ENCODE results near the gene FOXC2.

The FOXC2 gene

DNA sequence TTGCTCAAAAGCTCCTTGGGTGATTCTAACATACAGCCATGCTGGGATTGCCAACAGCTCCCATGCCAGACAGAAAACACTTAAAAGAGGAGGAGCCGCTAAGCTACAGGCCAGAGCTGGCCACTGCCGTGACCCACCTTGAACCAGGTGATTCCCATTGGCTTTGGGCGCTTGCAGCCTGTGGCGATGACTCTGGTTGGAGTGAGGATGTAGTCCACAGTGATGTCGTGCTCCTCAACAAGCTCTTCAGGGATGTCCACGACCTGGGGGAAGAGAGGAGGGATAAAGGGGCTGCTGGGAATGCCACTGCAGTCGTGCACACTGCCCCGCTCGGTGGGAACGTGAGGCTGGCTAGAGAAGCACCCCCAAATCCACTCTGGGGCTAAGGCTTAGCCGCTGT, 25.1 kb upstream of the FOXC2 start:
- TF ChIP-seq, protein P1, sequence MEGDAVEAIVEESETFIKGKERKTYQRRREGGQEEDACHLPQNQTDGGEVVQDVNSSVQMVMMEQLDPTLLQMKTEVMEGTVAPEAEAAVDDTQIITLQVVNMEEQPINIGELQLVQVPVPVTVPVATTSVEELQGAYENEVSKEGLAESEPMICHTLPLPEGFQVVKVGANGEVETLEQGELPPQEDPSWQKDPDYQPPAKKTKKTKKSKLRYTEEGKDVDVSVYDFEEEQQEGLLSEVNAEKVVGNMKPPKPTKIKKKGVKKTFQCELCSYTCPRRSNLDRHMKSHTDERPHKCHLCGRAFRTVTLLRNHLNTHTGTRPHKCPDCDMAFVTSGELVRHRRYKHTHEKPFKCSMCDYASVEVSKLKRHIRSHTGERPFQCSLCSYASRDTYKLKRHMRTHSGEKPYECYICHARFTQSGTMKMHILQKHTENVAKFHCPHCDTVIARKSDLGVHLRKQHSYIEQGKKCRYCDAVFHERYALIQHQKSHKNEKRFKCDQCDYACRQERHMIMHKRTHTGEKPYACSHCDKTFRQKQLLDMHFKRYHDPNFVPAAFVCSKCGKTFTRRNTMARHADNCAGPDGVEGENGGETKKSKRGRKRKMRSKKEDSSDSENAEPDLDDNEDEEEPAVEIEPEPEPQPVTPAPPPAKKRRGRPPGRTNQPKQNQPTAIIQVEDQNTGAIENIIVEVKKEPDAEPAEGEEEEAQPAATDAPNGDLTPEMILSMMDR (IDR thresholded peaks at IDR 0.05; ENCODE audit: low read depth, low read length): no peak

DNA sequence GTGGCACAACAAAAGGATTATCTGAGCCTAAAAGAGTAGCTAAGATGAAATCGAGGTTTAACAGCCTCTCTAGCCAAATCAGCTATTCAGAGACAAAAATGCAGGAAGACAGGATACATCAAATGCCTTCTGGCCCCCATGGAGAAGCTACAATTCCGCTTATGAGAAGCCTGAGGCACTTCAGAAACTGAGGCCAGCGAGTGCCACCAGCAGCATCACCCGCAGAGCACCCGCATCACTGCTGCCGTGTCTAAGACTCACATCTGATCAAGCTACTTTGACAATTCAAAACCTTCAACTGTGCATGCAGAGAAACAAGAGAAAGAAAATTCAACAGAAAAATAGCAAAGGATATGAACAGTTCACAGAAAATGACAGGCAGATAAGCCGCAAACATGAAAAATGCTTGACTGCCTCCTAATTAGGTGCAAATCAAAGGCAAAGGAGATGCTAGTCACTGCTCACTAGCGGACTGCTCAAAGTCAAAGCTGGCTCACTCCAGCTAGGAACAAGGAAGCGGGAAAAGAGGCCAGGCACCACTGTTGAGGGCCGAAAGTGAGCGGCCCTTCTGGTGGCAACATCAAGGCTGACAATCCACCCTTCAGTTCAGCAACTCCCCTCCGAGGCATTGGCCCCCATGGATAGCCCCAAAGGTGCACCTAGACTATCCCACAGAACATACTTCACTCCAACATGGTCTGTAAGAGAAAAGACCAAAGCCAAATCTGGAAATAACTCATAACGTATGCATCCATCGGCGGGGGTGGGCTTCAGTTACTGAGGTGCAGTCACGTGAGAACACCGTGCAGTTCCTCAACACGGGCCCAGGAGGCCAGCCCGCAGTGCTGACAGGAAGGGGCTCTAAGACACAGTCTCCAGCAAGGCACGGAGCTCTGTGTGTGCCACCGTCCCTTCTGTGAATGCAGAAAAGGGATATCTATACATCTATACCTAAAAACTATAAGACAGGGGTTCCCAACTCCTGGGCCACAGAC, 23.6 kb upstream of the FOXC2 start:
- TF ChIP-seq, protein P1 (IDR thresholded peaks at IDR 0.05; ENCODE audit: low read depth, low read length): no peak
- H3K4me3 ChIP-seq (ENCODE audit: low read depth, low read length): no peak overlapping the region

More for the DNA sequence above, 25.1 kb upstream of the FOXC2 start:
- H3K4me3 ChIP-seq (ENCODE audit: low read depth, low read length): no peak overlapping the region

DNA sequence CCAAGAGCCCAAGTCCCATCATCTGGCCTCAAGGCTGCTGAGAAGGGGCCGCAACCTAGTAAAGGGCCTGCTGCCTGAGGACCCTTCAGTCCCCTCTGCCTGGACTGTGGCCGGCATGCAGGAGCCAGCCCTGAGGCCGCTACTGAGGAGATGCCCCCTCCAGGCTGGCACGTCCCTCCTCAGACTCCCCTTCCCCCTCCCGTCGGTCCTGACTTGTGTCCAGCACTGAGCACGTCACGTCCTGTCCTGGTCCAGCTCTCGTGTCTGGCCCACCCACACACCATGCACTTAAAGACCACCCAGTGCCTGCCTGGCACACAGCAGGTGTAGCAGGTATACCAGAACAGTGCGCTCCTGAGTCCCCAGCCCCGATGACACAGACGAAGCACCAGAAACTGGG, 21.1 kb upstream of the FOXC2 start:
- H3K4me3 ChIP-seq (ENCODE audit: low read depth, low read length): no peak overlapping the region
- TF ChIP-seq, protein P1 (IDR thresholded peaks at IDR 0.05; ENCODE audit: low read depth, low read length): no peak

DNA sequence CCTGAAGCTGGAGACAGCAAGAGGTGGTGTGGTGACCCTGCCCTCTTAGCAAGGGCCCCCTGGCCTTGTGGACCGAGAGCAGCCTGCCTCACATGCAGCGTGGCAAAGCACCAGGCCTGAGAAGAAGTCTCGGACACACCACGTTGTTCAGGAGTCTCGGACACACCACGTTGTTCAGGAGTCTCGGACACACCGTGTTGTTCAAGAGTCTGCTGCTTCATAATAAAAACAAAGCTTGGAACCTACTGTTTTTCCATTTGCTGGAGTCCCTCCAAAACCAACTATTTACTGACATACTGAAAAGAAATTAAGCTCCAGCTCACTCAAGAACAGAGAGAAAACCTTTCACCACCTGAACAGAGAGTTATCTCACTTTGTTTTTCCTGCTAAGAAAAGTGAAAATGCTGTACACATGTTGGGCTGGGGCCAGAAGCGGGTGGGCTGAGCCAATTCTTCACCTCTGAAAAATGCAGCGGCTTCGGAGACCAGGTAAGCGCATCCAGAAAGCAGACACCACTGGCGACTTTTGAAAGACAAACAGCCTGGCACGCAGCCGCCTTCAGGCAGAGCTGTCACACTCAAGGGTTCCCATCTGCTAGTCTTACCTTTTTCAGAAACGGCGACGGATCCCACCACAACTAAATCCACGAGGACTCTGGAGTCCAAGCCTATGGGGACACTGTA, 20.5 kb upstream of the FOXC2 start:
- no peak overlapping the region for H3K4me3 ChIP-seq (ENCODE audit: low read depth, low read length)
- TF ChIP-seq, protein P1 (IDR thresholded peaks at IDR 0.05; ENCODE audit: low read depth, low read length): no peak

DNA sequence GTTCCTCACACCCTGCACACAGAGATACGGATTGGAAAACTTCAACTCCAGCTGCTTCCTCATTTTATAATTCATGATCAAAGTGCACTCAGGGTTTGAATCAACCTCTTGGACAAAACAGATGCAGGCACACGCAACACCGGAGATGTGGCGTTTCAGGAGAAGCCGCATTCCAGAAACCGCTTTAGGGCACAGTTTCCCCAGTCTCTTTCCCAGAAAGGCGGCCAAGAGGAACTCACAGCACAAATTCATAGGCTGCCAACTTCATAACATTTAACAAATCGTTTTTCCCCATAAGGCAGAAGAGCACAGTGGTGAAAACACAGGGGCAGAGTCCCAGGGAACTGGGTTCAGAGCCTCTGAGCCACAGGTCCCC, 20.0 kb upstream of the FOXC2 start:
- no peak overlapping the region for H3K4me3 ChIP-seq (ENCODE audit: low read depth, low read length)
- TF ChIP-seq, protein P1 (IDR thresholded peaks at IDR 0.05; ENCODE audit: low read depth, low read length): no peak

DNA sequence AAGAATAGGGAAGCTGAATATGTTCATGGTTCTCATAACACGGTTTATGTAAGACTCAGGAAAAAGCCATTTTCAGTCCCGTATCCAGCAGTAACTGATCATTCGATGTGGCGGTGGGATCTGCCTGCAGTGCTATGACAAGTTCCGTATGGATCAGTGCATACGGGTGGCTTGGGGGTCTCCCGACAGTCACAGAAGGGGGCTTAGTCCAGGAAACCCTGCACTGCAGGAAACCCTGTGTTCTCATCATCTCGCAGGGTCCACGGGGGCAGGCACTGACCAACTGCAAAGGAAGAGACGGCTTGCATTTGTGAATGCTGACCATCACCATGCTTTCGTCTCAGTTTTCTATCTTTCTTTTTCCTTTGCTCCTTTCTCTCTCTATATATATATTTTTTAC, 19.3 kb upstream of the FOXC2 start:
- no peak overlapping the region for H3K4me3 ChIP-seq (ENCODE audit: low read depth, low read length)
- TF ChIP-seq, protein P1 (IDR thresholded peaks at IDR 0.05; ENCODE audit: low read depth, low read length): no peak
